Cardiac muscle cell (in vitro differentiated cells and primary cell): ENCODE results near the gene NFIA. TPM values are rescaled to one million over a fixed set of nuclear protein-coding genes. Genes with fewer than 3 reads are reported as not detected.
A peak's percentile ranks its signal among the peaks of the same experiment; 100 is the strongest.

ENCODE experiments used
- DNase-seq, 2 donors: peaks; one replicate each; pipeline versions ENCODE4 v3.0.0 to v3.0.0-alpha.2; 2010 to 2017; ENCODE audit warnings: low read depth in 1 of 2, low spot score in 1 of 2
- H3K27ac ChIP-seq: fragments of 200-600 bp; sonication (generic); 2 replicates; pipeline ENCODE4 v1.5.1; 2016
- H3K27me3 ChIP-seq: fragments of 200-600 bp; sonication (generic); 2 replicates; pipeline ENCODE4 v1.6.0; 2016; ENCODE audit warnings: control low read depth
- H3K36me3 ChIP-seq: fragments of 200-600 bp; sonication (generic); 2 replicates; pipeline ENCODE4 v1.5.1; 2016; ENCODE audit warnings: control low read depth
- H3K4me1 ChIP-seq: fragments of 200-600 bp; sonication (generic); 2 replicates; pipeline ENCODE4 v1.8.1; 2017; ENCODE audit warnings: low read depth, mild to moderate bottlenecking, mixed run types
- H3K4me3 ChIP-seq: fragments of 200-600 bp; sonication (generic); 2 replicates; pipeline ENCODE4 v1.5.1; 2016; ENCODE audit warnings: mild to moderate bottlenecking
- H3K9me3 ChIP-seq: fragments of 200-600 bp; sonication (generic); 2 replicates; pipeline ENCODE4 v1.5.1; 2017; ENCODE audit warnings: low read depth, mild to moderate bottlenecking, control low read depth
- CTCF ChIP-seq: IDR thresholded peaks from 2 replicates; pipeline ENCODE4 v1.5.1; 2012; ENCODE audit warnings: low read depth, mild to moderate bottlenecking, low read length
- polyA plus RNA-seq: library from polyadenylated mRNA; unstranded; fragments of >200 nt; fragmentation: Nextera tagmentation; extraction: Ambion mirVana; gene quantifications from 2 replicates; pipeline ENCODE4 v1.2.1, GENCODE V29; 2016
- total RNA-seq: library from RNA; depleted of rRNA; stranded (reverse); fragments of >200 nt; gene quantifications from 2 replicates; pipeline ENCODE4 v1.2.3, GENCODE V29; 2016

NFIA gene
- total and polyA plus RNA-seq, 2 experiments from 2014 or later: 10.1 to 12.0 TPM

- no peaks in the 10 kb centered on the region for H3K9me3 ChIP-seq
- no peaks in the 10 kb centered on the region for H3K36me3 ChIP-seq
- H3K4me3 ChIP-seq: no peak overlapping the region
- H3K27ac ChIP-seq: peak overlapping the region; percentile 56
- H3K27me3 ChIP-seq: no peaks in the 10 kb centered on the region
- peaks cover 10% of the 10 kb centered on the region for H3K4me1 ChIP-seq
- peak; percentile 14 to 82 for DNase-seq
- TF ChIP-seq CTCF: no peak
These were observed 414.1 kb downstream of the NFIA start for GRCh38 chr1:61496501-61496900.

GRCh38 chr1:61497013-61497412 is 414.7 kb downstream of the NFIA start:
- H3K27me3 ChIP-seq: no peaks in the 10 kb centered on the region
- TF ChIP-seq CTCF: no peak
- H3K4me3 ChIP-seq: no peak overlapping the region
- H3K9me3 ChIP-seq: no peaks in the 10 kb centered on the region
- H3K36me3 ChIP-seq: no peaks in the 10 kb centered on the region
- peaks cover 10% of the 10 kb centered on the region for H3K4me1 ChIP-seq
- DNase-seq: no peak
- H3K27ac ChIP-seq: peak overlapping the region; percentile 56

GRCh38 chr1:61498342-61498741 is 416.0 kb downstream of the NFIA start:
- H3K27me3 ChIP-seq: no peaks in the 10 kb centered on the region
- no peaks in the 10 kb centered on the region for H3K36me3 ChIP-seq
- H3K4me1 ChIP-seq: peaks cover 10% of the 10 kb centered on the region
- no peak for DNase-seq
- H3K27ac ChIP-seq: no peak overlapping the region
- no peaks in the 10 kb centered on the region for H3K9me3 ChIP-seq
- no peak for TF ChIP-seq CTCF
- H3K4me3 ChIP-seq: no peak overlapping the region

- no peak for TF ChIP-seq CTCF
- no peaks in the 10 kb centered on the region for H3K9me3 ChIP-seq
- no peaks in the 10 kb centered on the region for H3K27me3 ChIP-seq
- no peak overlapping the region for H3K4me3 ChIP-seq
- DNase-seq: no peak
- H3K27ac ChIP-seq: no peak overlapping the region
- no peaks in the 10 kb centered on the region for H3K36me3 ChIP-seq
- H3K4me1 ChIP-seq: peaks cover 6% of the 10 kb centered on the region
These were observed 419.9 kb downstream of the NFIA start for GRCh38 chr1:61501971-61502916.

- no peaks in the 10 kb centered on the region for H3K36me3 ChIP-seq
- no peak overlapping the region for H3K27ac ChIP-seq
- no peak for DNase-seq
- TF ChIP-seq CTCF: no peak
- no peaks in the 10 kb centered on the region for H3K27me3 ChIP-seq
- H3K9me3 ChIP-seq: no peaks in the 10 kb centered on the region
- H3K4me3 ChIP-seq: no peak overlapping the region
- H3K4me1 ChIP-seq: no peaks in the 10 kb centered on the region
These were observed 421.9 kb downstream of the NFIA start for GRCh38 chr1:61504305-61504704.
